ENCODE results near the gene CCDC85A.

DNA sequence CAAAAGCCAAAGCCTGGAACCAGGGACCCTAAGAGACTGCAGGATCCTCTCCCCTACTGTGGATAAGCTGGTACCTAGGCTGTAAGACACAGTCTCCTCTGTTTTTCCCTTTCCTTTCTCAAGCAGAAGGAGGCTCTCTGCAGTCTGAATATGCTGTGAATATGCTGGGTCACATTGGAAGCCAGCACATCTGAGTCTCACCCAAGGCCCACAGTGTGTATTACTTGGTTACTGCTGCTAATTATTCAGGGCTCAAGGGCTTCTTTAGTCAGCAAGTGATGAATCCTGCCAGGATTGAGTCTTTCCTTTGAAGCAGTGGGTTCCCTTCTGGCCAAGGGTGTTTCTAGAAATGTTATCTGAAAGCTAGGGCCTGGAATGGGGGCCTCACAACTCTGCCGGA is 60.7 kb downstream of the CCDC85A start:
- TF ChIP-seq, protein P1, sequence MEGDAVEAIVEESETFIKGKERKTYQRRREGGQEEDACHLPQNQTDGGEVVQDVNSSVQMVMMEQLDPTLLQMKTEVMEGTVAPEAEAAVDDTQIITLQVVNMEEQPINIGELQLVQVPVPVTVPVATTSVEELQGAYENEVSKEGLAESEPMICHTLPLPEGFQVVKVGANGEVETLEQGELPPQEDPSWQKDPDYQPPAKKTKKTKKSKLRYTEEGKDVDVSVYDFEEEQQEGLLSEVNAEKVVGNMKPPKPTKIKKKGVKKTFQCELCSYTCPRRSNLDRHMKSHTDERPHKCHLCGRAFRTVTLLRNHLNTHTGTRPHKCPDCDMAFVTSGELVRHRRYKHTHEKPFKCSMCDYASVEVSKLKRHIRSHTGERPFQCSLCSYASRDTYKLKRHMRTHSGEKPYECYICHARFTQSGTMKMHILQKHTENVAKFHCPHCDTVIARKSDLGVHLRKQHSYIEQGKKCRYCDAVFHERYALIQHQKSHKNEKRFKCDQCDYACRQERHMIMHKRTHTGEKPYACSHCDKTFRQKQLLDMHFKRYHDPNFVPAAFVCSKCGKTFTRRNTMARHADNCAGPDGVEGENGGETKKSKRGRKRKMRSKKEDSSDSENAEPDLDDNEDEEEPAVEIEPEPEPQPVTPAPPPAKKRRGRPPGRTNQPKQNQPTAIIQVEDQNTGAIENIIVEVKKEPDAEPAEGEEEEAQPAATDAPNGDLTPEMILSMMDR (conservative IDR thresholded peaks at IDR 0.05; ENCODE audit: low read length): no peak
- no peak for TF ChIP-seq EZH2phosphoT487 (IDR thresholded peaks at IDR 0.05; ENCODE audit: borderline replicate concordance)
